BJ (cell line): ENCODE data around the gene C20orf204. TPM values are rescaled to one million over a fixed set of nuclear protein-coding genes. Genes with fewer than 3 reads are reported as not detected.

ENCODE experiments used
- CTCF ChIA-PET: fragments of 350-600 bp; formaldehyde crosslinking; extraction: SDS; loops from one replicate; lab custom pipeline; 2021; ENCODE audit warnings: antibody characterized with exemption, inconsistent platforms; lab: Yijun Ruan, JAX
- POLR2A ChIA-PET: fragments of 300-600 bp; sonication (Branson Sonifier 250); formaldehyde crosslinking; extraction: SDS; loops from one replicate; lab custom pipeline; 2021; ENCODE audit warnings: antibody characterized with exemption; lab: Charles Lee
- DNase-seq: peaks from one replicate; pipeline ENCODE4 v3.0.0-alpha.2; 2011; ENCODE audit warnings: low read depth
- H3K27me3 ChIP-seq: 2 replicates; pipeline ENCODE4 v1.6.0; 2011; ENCODE audit warnings: low read length; ENCODE audit not compliant: control insufficient read depth, insufficient read depth
- H3K36me3 ChIP-seq: 2 replicates; pipeline ENCODE4 v1.5.1; 2011; ENCODE audit warnings: low read length; ENCODE audit not compliant: control insufficient read depth, insufficient read depth
- H3K4me3 ChIP-seq: 2 replicates; pipeline ENCODE4 v1.5.1; 2011; ENCODE audit warnings: low read depth, mild to moderate bottlenecking, control low read depth, low read length
- CTCF ChIP-seq: IDR thresholded peaks from 2 replicates; pipeline ENCODE4 v1.5.1; 2011; ENCODE audit warnings: low read depth, mild to moderate bottlenecking, control low read depth, inconsistent platforms, low read length, moderate library complexity; ENCODE audit not compliant: insufficient read depth
- polyA plus RNA-seq: library from polyadenylated mRNA; depleted of rRNA; stranded (reverse); fragments of >200 nt; gene quantifications from 2 replicates; pipeline ENCODE4 v1.2.3, GENCODE V29; 2011

The C20orf204 gene
- polyA plus RNA-seq, 1 experiment: 0.05 TPM

- Histone ChIP-seq H3K27me3 (0 out of 2 replicates have a peak, but pooled peaks cover 2% of the 10 kb centered on the region), H3K4me3 (no peak overlapping the region), H3K36me3 (peaks cover 19% of the 10 kb centered on the region)
- ChIA-PET POLR2A (no interaction called here), CTCF (interaction anchor here (1.6 to 2.9 kb wide), 2 partner anchors 23 to 497 kb away, joined by 4 to 6 read pairs; partner anchors contain the start of gene PTK6)
- no peak for DNase-seq
- no peak for TF ChIP-seq CTCF
Measured at GRCh38 chr20:64033981-64034493, 1.9 kb upstream of the C20orf204 start.

- TF ChIP-seq CTCF: no peak
- CTCF ChIA-PET: interaction anchor here (2.9 to 4.7 kb wide), 2 partner anchors 22 to 85 kb away, joined by 6 to 35 read pairs; no protein-coding TSS in a partner anchor
- Histone ChIP-seq H3K36me3 (peaks cover 9% of the 10 kb centered on the region), H3K4me3 (no peak overlapping the region), H3K27me3 (peaks cover 4% of the 10 kb centered on the region; the same call in 1 of the 2 replicates)
- DNase-seq: no peak
- POLR2A ChIA-PET: no interaction called here
Measured at GRCh38 chr20:64035066-64035932, 683 bp upstream of the C20orf204 start.

- Histone ChIP-seq H3K27me3 (peaks cover 15% of the 10 kb centered on the region), H3K4me3 (no peak overlapping the region), H3K36me3 (peaks cover 9% of the 10 kb centered on the region)
- POLR2A ChIA-PET: no interaction called here
- CTCF ChIA-PET: interaction anchor here (0.7 to 4.7 kb wide), 4 partner anchors 21 to 295 kb away, joined by 4 to 35 read pairs (median 5); no protein-coding TSS in a partner anchor
- no peak for DNase-seq
- TF ChIP-seq CTCF: no peak
Measured at GRCh38 chr20:64036346-64037198, 590 bp downstream of the C20orf204 start.

- H3K27me3 ChIP-seq: peaks cover 19% of the 10 kb centered on the region
- POLR2A ChIA-PET: no interaction called here
Measured at GRCh38 chr20:64037199-64037497, 1.2 kb downstream of the C20orf204 start.

More at GRCh38 chr20:64037199-64037497, 1.2 kb downstream of the C20orf204 start:
- Histone ChIP-seq H3K4me3 (no peak overlapping the region), H3K36me3 (peaks cover 3% of the 10 kb centered on the region)
- no peak for TF ChIP-seq CTCF
- CTCF ChIA-PET: interaction anchor here (0.7 to 4.7 kb wide), 4 partner anchors 10 to 296 kb away, joined by 4 to 35 read pairs (median 8); no protein-coding TSS in a partner anchor
- no peak for DNase-seq
